Panc1 (cell line): ENCODE data around the gene DYRK1A. TPM values are rescaled to one million over a fixed set of nuclear protein-coding genes. Genes with fewer than 3 reads are reported as not detected.
"Not testable (repeated sequence)": the region's sequence is repeated elsewhere in the genome, so short reads cannot be mapped to it uniquely, and the experiment has no call there.

Experiments
- ATAC-seq: fragments of 200-7000 bp; cut with Tn5 transposase; 2 replicates; pipeline ENCODE4 v1.9.1; 2020; ENCODE audit warnings: mild to moderate bottlenecking, moderate library complexity
- BruUV-seq: library from RNA; stranded (reverse); fragments of 400-500 nt; replicated peaks from 2 replicates; lab custom pipeline; 2021; lab: Mats Ljungman, UMichigan
- CTCF ChIA-PET: fragments of 300-600 bp; sonication (Branson Sonifier 250); formaldehyde crosslinking; loops from one replicate; lab custom pipeline; 2022; ENCODE audit warnings: antibody characterized with exemption; lab: Charles Lee
- POLR2A ChIA-PET: fragments of 300-600 bp; sonication (Branson Sonifier 250); formaldehyde crosslinking; loops from one replicate; lab custom pipeline; 2022; ENCODE audit warnings: antibody characterized with exemption; lab: Charles Lee
- DNase-seq: peaks from one replicate; pipeline ENCODE4 v3.0.0-alpha.2; 2010; ENCODE audit warnings: low read depth, low spot score
- H3K27ac ChIP-seq: 2 replicates; pipeline ENCODE4 v1.5.1; 2011; ENCODE audit warnings: mild to moderate bottlenecking, low read length, inconsistent platforms
- H3K27me3 ChIP-seq: fragments of 200-500 bp; sonication (Bioruptor generic); 2 replicates; pipeline ENCODE4 v1.6.0; 2014; ENCODE audit warnings: low read length, inconsistent platforms; ENCODE audit not compliant: control insufficient read depth, insufficient read depth
- H3K36me3 ChIP-seq: fragments of 200-500 bp; sonication (Bioruptor generic); 2 replicates; pipeline ENCODE4 v1.5.1; 2014; ENCODE audit warnings: inconsistent platforms, mild to moderate bottlenecking, low read length, moderate library complexity; ENCODE audit not compliant: control insufficient read depth, insufficient read depth
- H3K4me1 ChIP-seq: 2 replicates; pipeline ENCODE4 v1.5.1; 2011; ENCODE audit warnings: inconsistent platforms, mild to moderate bottlenecking, low read length, moderate library complexity; ENCODE audit not compliant: control insufficient read depth, insufficient read depth
- H3K4me3 ChIP-seq, 2 experiments: 2 replicates each; pipeline ENCODE4 v1.5.1; 2011 to 2012; ENCODE audit warnings: low read depth in 2 of 2, low read length in 2 of 2, mild to moderate bottlenecking in 2 of 2, inconsistent platforms in 1 of 2, moderate library complexity in 1 of 2
- H3K9me3 ChIP-seq: fragments of 200-500 bp; sonication (Bioruptor generic); 2 replicates; pipeline ENCODE4 v1.5.1; 2014; ENCODE audit warnings: low read depth, mild to moderate bottlenecking, inconsistent platforms, low read length, moderate library complexity; ENCODE audit not compliant: control insufficient read depth, insufficient read depth
- CTCF ChIP-seq: fragments of 450-650 bp; IDR thresholded peaks from 2 replicates; pipeline ENCODE4 v1.5.1; 2017; ENCODE audit warnings: mild to moderate bottlenecking
- POLR2AphosphoS5 ChIP-seq: IDR thresholded peaks from 2 replicates; pipeline ENCODE4 v1.6.1; 2012; ENCODE audit warnings: mild to moderate bottlenecking, low read depth, low read length, moderate library complexity
- REST ChIP-seq, 2 experiments: IDR thresholded peaks; 2 replicates each; pipeline ENCODE4 v1.6.1; 2011 to 2012; ENCODE audit warnings: low read depth in 2 of 2, control low read depth in 1 of 2, low read length in 1 of 2, mild to moderate bottlenecking in 1 of 2, moderate library complexity in 1 of 2; ENCODE audit not compliant: insufficient read depth in 1 of 2
- SIN3A ChIP-seq: IDR thresholded peaks from 2 replicates; pipeline ENCODE4 v1.6.1; 2012; ENCODE audit warnings: low read depth, mild to moderate bottlenecking, low read length, moderate library complexity, borderline replicate concordance; ENCODE audit not compliant: insufficient read depth
- TCF7L2 ChIP-seq: IDR thresholded peaks from 2 replicates; pipeline ENCODE4 v1.6.1; 2011; ENCODE audit warnings: mild to moderate bottlenecking, low read depth, low read length, inconsistent platforms
- in situ Hi-C: cut with HindIII; loops from 2 replicates; pipeline ENCODE4 v1.10.0; 2016; ENCODE audit warnings: low sequenced_read_pairs, low pct_unique_long_range_greater_than_20kb
- intact Hi-C: fragments of 100-400 bp; cut with micrococcal nuclease; formaldehyde crosslinking; loops from one replicate; pipeline ENCODE4 v1.10.0; 2022; ENCODE audit not compliant: unreplicated experiment
- total RNA-seq: library from RNA; stranded (reverse); gene quantifications from one replicate; pipeline ENCODE4 v1.2.1, GENCODE V29; 2021; ENCODE audit not compliant: unreplicated experiment

Gene DYRK1A
- total RNA-seq, 1 experiment from 2014 or later, result 36.1 TPM

GRCh38 chr21:37522641-37523295, 156.2 kb downstream of the DYRK1A start:
- in situ Hi-C loops (no loop called here), intact Hi-C loops (no loop called here)
- BruUV-seq, result no TSS peak
- H3K36me3 ChIP-seq, result no peaks in the 10 kb centered on the region
- no peaks in the 10 kb centered on the region for H3K27me3 ChIP-seq
- ChIA-PET POLR2A (no interaction called here), CTCF (no interaction called here)
- H3K9me3 ChIP-seq, result no peaks in the 10 kb centered on the region
- H3K27ac ChIP-seq, result no peak overlapping the region
- ATAC-seq (no peak), DNase-seq (no peak)
- H3K4me1 ChIP-seq, result no peaks in the 10 kb centered on the region
- no peak overlapping the region for H3K4me3 ChIP-seq
- TF ChIP-seq CTCF (no peak), POLR2AphosphoS5 (no peak), SIN3A (no peak), REST (IDR thresholded peaks at IDR 0.05; ENCODE audit: insufficient read depth in 1 of 2, low read depth in 2 of 2, low read length in 1 of 2) (no peak), TCF7L2 (no peak)

- H3K27ac ChIP-seq, in situ Hi-C loops, BruUV-seq, H3K27me3 ChIP-seq, intact Hi-C loops, ATAC-seq, H3K4me1 ChIP-seq, POLR2A ChIA-PET, H3K9me3 ChIP-seq, H3K36me3 ChIP-seq, DNase-seq, H3K4me3 ChIP-seq, CTCF ChIA-PET: not testable (repeated sequence)
These were observed 158.4 kb downstream of the DYRK1A start for GRCh38 chr21:37524944-37525343.

- no peaks in the 10 kb centered on the region for H3K36me3 ChIP-seq
- TF ChIP-seq SIN3A (no peak), TCF7L2 (no peak)
- DNase-seq (no peak), ATAC-seq (no peak)
- no peak overlapping the region for H3K4me3 ChIP-seq
- no TSS peak for BruUV-seq
- CTCF ChIA-PET, result no interaction called here
- POLR2A ChIA-PET, result no interaction called here
- H3K9me3 ChIP-seq, result no peaks in the 10 kb centered on the region
- no peaks in the 10 kb centered on the region for H3K4me1 ChIP-seq
- in situ Hi-C loops (no loop called here), intact Hi-C loops (no loop called here)
- no peaks in the 10 kb centered on the region for H3K27me3 ChIP-seq
- H3K27ac ChIP-seq, result no peak overlapping the region
These were observed 159.2 kb downstream of the DYRK1A start for GRCh38 chr21:37525810-37526209.
